Loucy (cell line): Measurements from ENCODE around the gene NDUFA6.

ENCODE experiments used
- H2AFZ ChIP-seq: fragments of 200-600 bp; sonication (generic); 2 replicates; pipeline ENCODE4 v1.6.0; 2016; ENCODE audit warnings: antibody characterized with exemption, mild to moderate bottlenecking, low read length, moderate library complexity
- H3F3A ChIP-seq: fragments of 200-600 bp; 2 replicates; pipeline ENCODE4 v1.6.0; 2016; ENCODE audit warnings: antibody characterized with exemption, low read depth, mild to moderate bottlenecking
- H3K27me3 ChIP-seq: fragments of 200-600 bp; sonication (generic); 2 replicates; pipeline ENCODE4 v1.6.1; 2014; ENCODE audit warnings: low read length, mild to moderate bottlenecking; ENCODE audit not compliant: insufficient read depth, poor library complexity, severe bottlenecking
- H3K36me3 ChIP-seq: fragments of 200-600 bp; sonication (generic); 2 replicates; pipeline ENCODE4 v1.6.1; 2016; ENCODE audit warnings: low read length; ENCODE audit not compliant: insufficient read depth
- H3K4me1 ChIP-seq: fragments of 200-600 bp; sonication (generic); 2 replicates; pipeline ENCODE4 v1.5.1; 2014; ENCODE audit warnings: low read length, mild to moderate bottlenecking; ENCODE audit not compliant: insufficient read depth, poor library complexity, severe bottlenecking
- H3K4me2 ChIP-seq: fragments of 200-600 bp; sonication (generic); 2 replicates; pipeline ENCODE4 v1.6.0; 2014; ENCODE audit warnings: antibody characterized with exemption, low read length, low read depth, mild to moderate bottlenecking; ENCODE audit not compliant: poor library complexity, severe bottlenecking
- H3K4me3 ChIP-seq: fragments of 200-600 bp; sonication (generic); 2 replicates; pipeline ENCODE4 v1.5.1; 2014; ENCODE audit warnings: low read length, mild to moderate bottlenecking, mixed read lengths; ENCODE audit not compliant: poor library complexity, severe bottlenecking
- H3K79me2 ChIP-seq: fragments of 200-600 bp; sonication (generic); 2 replicates; pipeline ENCODE4 v1.6.1; 2014; ENCODE audit warnings: low read length; ENCODE audit not compliant: insufficient read depth
- H3K9ac ChIP-seq: fragments of 200-600 bp; sonication (generic); 2 replicates; pipeline ENCODE4 v1.6.0; 2014; ENCODE audit warnings: mild to moderate bottlenecking, low read depth, low read length, moderate library complexity; ENCODE audit not compliant: poor library complexity, severe bottlenecking
- H3K9me2 ChIP-seq: fragments of 200-600 bp; sonication (generic); replicated peaks from 2 replicates; pipeline ENCODE4 v1.6.1; 2016; ENCODE audit warnings: low read depth, low read length, mixed read lengths
- H3K9me3 ChIP-seq: fragments of 200-600 bp; sonication (generic); 2 replicates; pipeline ENCODE4 v1.6.1; 2014; ENCODE audit warnings: mild to moderate bottlenecking, antibody characterized with exemption, low read length, low read depth; ENCODE audit not compliant: insufficient read depth
- H4K20me1 ChIP-seq: fragments of 200-600 bp; sonication (generic); 2 replicates; pipeline ENCODE4 v1.6.0; 2014; ENCODE audit warnings: antibody characterized with exemption, low read length, mild to moderate bottlenecking; ENCODE audit not compliant: insufficient read depth, poor library complexity, severe bottlenecking
- EZH2phosphoT487 ChIP-seq: fragments of 200-600 bp; IDR thresholded peaks from 2 replicates; pipeline ENCODE4 v1.6.1; 2018; ENCODE audit warnings: antibody characterized with exemption, mild to moderate bottlenecking, moderate library complexity, borderline replicate concordance
- TF ChIP-seq, protein P1 (sequence below): fragments of 200-600 bp; sonication (generic); conservative IDR thresholded peaks from 2 replicates; pipeline ENCODE4 v1.5.1; 2014; ENCODE audit warnings: mild to moderate bottlenecking, antibody characterized with exemption, low read length

The NDUFA6 gene

DNA sequence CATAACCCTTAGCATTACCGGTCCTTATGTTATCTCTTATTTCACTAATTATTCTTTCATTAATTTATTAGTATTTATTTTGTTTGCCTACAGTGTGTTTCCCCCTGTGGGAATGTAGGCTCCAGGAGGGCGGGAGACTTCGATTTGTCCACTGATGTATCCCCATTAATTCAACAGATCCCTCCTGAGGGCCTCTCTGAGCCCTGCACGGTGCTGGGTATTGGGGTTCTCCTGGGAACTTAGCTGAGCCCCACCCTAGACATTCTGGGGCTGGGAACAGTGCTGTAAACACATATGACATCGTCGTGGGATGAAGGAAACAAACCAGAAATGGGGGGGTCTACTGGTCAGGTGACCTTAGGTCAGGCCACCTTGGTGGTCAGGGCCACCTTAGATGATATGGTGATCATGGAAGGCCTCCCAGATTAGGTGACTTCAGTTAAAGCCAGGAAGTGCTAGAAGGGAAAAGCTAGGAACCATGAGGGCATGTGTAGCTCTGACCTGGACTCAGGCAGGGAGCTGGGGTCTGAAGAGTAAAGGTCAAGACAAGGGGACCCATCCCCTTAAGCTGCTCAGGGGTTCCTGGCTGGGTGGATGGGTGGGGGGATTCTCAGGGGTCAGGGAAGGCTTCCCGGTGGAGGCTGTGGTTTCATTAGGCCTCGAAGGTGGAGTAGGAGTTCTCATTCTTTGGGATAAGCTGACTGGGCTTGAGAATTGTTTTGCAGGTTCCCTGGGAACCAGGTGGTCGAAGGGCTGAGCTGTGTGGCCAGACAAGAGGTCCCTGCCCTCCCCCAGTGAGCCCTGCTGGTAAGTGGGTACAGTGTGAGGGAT is 15.5 kb downstream of the NDUFA6 start:
- no peak overlapping the region for H3K4me3 ChIP-seq
- H2AFZ ChIP-seq: no peak overlapping the region
- H3K79me2 ChIP-seq: peaks cover 3% of the 10 kb centered on the region

DNA sequence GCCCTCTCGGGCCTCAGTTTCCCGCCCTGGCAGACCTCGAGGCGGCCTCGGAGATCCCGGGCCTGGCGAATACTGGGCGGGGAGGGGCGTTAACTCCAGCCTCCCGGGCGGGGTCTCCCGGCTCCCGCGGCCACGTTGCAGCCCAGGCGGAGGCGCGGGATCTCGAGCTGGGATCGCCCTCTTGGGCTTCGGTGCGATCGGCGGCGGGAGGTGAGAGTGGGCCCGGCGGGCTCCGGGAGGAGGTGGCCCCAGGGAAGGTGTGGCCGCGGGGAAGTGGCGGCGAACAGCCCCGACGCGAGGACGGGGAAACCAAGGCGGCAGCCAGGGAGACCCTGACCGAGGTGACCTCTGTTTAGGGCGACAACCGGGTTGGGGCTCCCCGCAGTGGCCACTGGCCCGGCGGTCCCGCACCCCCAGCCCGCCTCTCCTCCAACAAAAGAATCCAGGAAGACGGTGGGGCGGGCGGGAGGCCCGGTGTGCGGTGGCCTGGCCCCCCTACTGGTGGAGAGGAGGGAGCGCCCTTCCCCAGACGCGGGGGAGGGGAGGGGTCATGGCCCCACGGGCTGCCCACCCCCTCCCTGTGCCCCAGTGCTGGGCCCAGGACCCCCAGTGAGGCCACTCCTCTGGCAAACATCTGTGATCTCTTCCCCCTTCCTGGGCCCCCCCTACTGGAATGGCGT is 16.3 kb downstream of the NDUFA6 start, which contains the start of gene PHETA2:
PHETA2 (plus strand) TSS at position 117 of the 680 bp plus-strand sequence. CDS start 3,046 bp downstream, outside the sequence.
- TF ChIP-seq, protein P1, sequence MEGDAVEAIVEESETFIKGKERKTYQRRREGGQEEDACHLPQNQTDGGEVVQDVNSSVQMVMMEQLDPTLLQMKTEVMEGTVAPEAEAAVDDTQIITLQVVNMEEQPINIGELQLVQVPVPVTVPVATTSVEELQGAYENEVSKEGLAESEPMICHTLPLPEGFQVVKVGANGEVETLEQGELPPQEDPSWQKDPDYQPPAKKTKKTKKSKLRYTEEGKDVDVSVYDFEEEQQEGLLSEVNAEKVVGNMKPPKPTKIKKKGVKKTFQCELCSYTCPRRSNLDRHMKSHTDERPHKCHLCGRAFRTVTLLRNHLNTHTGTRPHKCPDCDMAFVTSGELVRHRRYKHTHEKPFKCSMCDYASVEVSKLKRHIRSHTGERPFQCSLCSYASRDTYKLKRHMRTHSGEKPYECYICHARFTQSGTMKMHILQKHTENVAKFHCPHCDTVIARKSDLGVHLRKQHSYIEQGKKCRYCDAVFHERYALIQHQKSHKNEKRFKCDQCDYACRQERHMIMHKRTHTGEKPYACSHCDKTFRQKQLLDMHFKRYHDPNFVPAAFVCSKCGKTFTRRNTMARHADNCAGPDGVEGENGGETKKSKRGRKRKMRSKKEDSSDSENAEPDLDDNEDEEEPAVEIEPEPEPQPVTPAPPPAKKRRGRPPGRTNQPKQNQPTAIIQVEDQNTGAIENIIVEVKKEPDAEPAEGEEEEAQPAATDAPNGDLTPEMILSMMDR: no peak
- no peak for TF ChIP-seq EZH2phosphoT487
- peaks cover 7% of the 10 kb centered on the region; the same call in 1 of the 2 replicates for H3K79me2 ChIP-seq
- no peaks in the 10 kb centered on the region for H3F3A ChIP-seq
- H3K36me3 ChIP-seq: no peaks in the 10 kb centered on the region
- H3K9me3 ChIP-seq: no peaks in the 10 kb centered on the region
- peaks cover 18% of the 10 kb centered on the region for H3K4me1 ChIP-seq
- no peak within 1 kb of the TSS for H2AFZ ChIP-seq
- no peaks in the 10 kb centered on the region for H4K20me1 ChIP-seq
- no peak within 1 kb of the TSS for H3K9ac ChIP-seq
- H3K4me3 ChIP-seq: no peak within 1 kb of the TSS
- H3K4me2 ChIP-seq: no peak within 1 kb of the TSS
- H3K27me3 ChIP-seq: no peaks in the 10 kb centered on the region
- no peaks in the 10 kb centered on the region for H3K9me2 ChIP-seq

More for the DNA sequence above, 15.5 kb downstream of the NDUFA6 start:
- H3K27me3 ChIP-seq: no peaks in the 10 kb centered on the region
- H3K9me3 ChIP-seq: no peaks in the 10 kb centered on the region
- H3F3A ChIP-seq: no peaks in the 10 kb centered on the region
- H3K4me1 ChIP-seq: peaks cover 12% of the 10 kb centered on the region
- H3K36me3 ChIP-seq: no peaks in the 10 kb centered on the region
- H3K9ac ChIP-seq: no peak overlapping the region
- H3K4me2 ChIP-seq: no peak overlapping the region
- no peaks in the 10 kb centered on the region for H4K20me1 ChIP-seq
- no peaks in the 10 kb centered on the region for H3K9me2 ChIP-seq
- TF ChIP-seq, protein P1: no peak

DNA sequence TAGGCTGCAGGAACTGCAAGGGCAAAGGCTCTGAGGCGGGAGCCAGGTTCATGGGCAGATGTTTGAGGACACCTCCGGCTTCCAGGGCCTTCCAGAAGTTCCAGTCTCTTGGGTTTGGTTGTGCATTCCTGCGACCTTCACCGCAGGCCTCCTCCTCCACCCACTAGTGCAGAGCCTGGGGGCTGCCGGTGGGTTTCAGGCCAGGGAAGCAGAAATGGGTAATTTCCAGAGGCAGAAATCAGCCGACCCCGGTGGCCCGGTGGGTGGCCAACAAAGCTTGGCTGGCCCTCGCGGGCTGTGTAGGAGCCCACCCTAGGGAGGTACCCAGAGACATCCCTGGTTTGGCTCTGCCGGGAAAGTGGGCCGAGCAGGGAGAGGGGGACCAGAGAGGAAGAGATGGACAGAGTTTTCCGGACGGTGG is 16.9 kb downstream of the NDUFA6 start:
- no peak overlapping the region for H3K9ac ChIP-seq
- H3K4me3 ChIP-seq: no peak overlapping the region

More for the DNA sequence above, 16.9 kb downstream of the NDUFA6 start:
- Histone ChIP-seq H4K20me1 (no peaks in the 10 kb centered on the region), H2AFZ (no peak overlapping the region), H3K79me2 (peaks cover 7% of the 10 kb centered on the region; the same call in 1 of the 2 replicates), H3K9me3 (no peaks in the 10 kb centered on the region), H3F3A (no peaks in the 10 kb centered on the region), H3K4me2 (no peak overlapping the region), H3K9me2 (no peaks in the 10 kb centered on the region), H3K4me1 (peaks cover 12% of the 10 kb centered on the region), H3K36me3 (no peaks in the 10 kb centered on the region), H3K27me3 (no peaks in the 10 kb centered on the region)
- TF ChIP-seq, protein P1: no peak
- TF ChIP-seq EZH2phosphoT487: no peak
